GM23248 (cell line): ENCODE data around the gene PTPRT.

Source experiments
- EZH2 ChIP-seq: fragments of 200-600 bp; sonication (generic); IDR thresholded peaks from 2 replicates; pipeline ENCODE4 v1.6.1; 2018; ENCODE audit warnings: antibody characterized with exemption, mild to moderate bottlenecking; ENCODE audit not compliant: insufficient read depth, poor library complexity, severe bottlenecking
- EZH2phosphoT487 ChIP-seq: fragments of 200-600 bp; sonication (generic); IDR thresholded peaks from 2 replicates; pipeline ENCODE4 v1.6.1; 2018; ENCODE audit warnings: antibody characterized with exemption, moderate library complexity, mild to moderate bottlenecking, low read depth; ENCODE audit not compliant: insufficient read depth

DNA sequence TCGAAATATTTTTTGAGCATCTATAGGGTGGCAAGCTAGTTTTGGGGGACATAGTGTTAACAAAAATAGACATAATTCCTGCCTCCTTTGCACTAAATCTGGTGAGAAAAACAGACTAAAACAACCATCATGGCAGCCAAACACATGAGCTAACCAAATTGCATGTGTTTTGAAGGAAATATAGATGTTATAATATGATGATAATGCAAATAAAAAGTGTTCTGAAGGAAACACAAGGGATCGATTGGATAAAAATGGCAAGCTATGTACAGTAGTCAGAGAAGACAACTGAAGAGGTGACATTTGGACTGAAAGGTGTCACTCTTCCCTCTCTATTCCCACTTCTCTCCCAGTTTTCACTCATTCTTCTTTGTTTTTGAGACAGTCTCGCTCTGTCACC is 706.9 kb downstream of the PTPRT start:
- TF ChIP-seq EZH2, result no peak
- no peak for TF ChIP-seq EZH2phosphoT487
